ELR (cell line): ENCODE measurements around the gene MECR.
"Not testable (repeated sequence)": the region's sequence is repeated elsewhere in the genome, so short reads cannot be mapped to it uniquely, and the experiment has no call there.

Experiments used
- DNase-seq: peaks from one replicate; pipeline ENCODE4 v3.0.0-alpha.2; 2015; ENCODE audit warnings: low read depth

MECR gene

GRCh38 chr1:29235955-29236711 lies 5.4 kb upstream of the MECR start, which contains the start of gene PTPRU:
Gene PTPRU (plus strand): TSS chr1:29236522. CDS start chr1:29236645, 123 bp downstream.
- peak; percentile 79 for DNase-seq

- DNase-seq, result not testable (repeated sequence)
Observed at GRCh38 chr1:29234881-29235280, 4.1 kb upstream of the MECR start.

GRCh38 chr1:29234471-29234870 lies 3.7 kb upstream of the MECR start:
- no peak for DNase-seq

GRCh38 chr1:29233693-29234092 lies 3.0 kb upstream of the MECR start:
- DNase-seq, result no peak

- DNase-seq, result no peak
Observed at GRCh38 chr1:29232387-29232786, 1.7 kb upstream of the MECR start.

- no peak for DNase-seq
Observed at GRCh38 chr1:29230204-29230552, 556 bp downstream of the MECR start.

- no peak for DNase-seq
Observed at GRCh38 chr1:29227511-29227910, 3.2 kb downstream of the MECR start.

- no peak for DNase-seq
Observed at GRCh38 chr1:29225361-29225760, 5.4 kb downstream of the MECR start.

- DNase-seq, result no peak
Observed at GRCh38 chr1:29224356-29224837, 6.3 kb downstream of the MECR start.

- no peak for DNase-seq
Observed at GRCh38 chr1:29223521-29223920, 7.2 kb downstream of the MECR start.

- no peak for DNase-seq
Observed at GRCh38 chr1:29222686-29223085, 8.0 kb downstream of the MECR start.

- not testable (repeated sequence) for DNase-seq
Observed at GRCh38 chr1:29222260-29222659, 8.5 kb downstream of the MECR start.

- DNase-seq, result no peak
Observed at GRCh38 chr1:29221296-29221695, 9.4 kb downstream of the MECR start.

- no peak for DNase-seq
Observed at GRCh38 chr1:29218223-29218622, 12.5 kb downstream of the MECR start.

GRCh38 chr1:29217633-29218032 lies 13.1 kb downstream of the MECR start:
- no peak for DNase-seq

- DNase-seq, result no peak
Observed at GRCh38 chr1:29213055-29213454, 17.7 kb downstream of the MECR start.

- DNase-seq, result no peak
Observed at GRCh38 chr1:29211086-29212030, 19.4 kb downstream of the MECR start.

- DNase-seq, result no peak
Observed at GRCh38 chr1:29210278-29211085, 20.3 kb downstream of the MECR start.

GRCh38 chr1:29209173-29209572 lies 21.6 kb downstream of the MECR start:
- peak; percentile 43 for DNase-seq

GRCh38 chr1:29208442-29208841 lies 22.3 kb downstream of the MECR start:
- DNase-seq, result no peak

- DNase-seq, result peak; percentile 98
Observed at GRCh38 chr1:29202584-29203340, 28.0 kb downstream of the MECR start.
